RWPE2 (cell line): ENCODE results near the gene OR52A5.

Source experiments
- ATAC-seq: fragments of 200-7000 bp; cut with Tn5 transposase; 3 replicates; pipeline ENCODE4 v1.9.1; 2021; ENCODE audit warnings: low read depth
- DNase-seq: peaks from one replicate; pipeline ENCODE4 v3.0.0-alpha.2; 2020; ENCODE audit warnings: low spot score
- H3K27ac ChIP-seq: fragments of 450-650 bp; 2 replicates; pipeline ENCODE4 v1.5.1; 2017; ENCODE audit warnings: mild to moderate bottlenecking; ENCODE audit not compliant: poor library complexity, severe bottlenecking
- H3K27me3 ChIP-seq: fragments of 250-450 bp; sonication (Bioruptor Pico); 2 replicates; pipeline ENCODE4 v1.5.1; 2021; ENCODE audit warnings: mild to moderate bottlenecking, moderate library complexity; ENCODE audit not compliant: insufficient read depth, poor library complexity, severe bottlenecking
- H3K36me3 ChIP-seq: fragments of 250-450 bp; sonication (Bioruptor Pico); 2 replicates; pipeline ENCODE4 v1.5.1; 2020; ENCODE audit warnings: low read depth, mild to moderate bottlenecking, moderate library complexity
- H3K4me1 ChIP-seq: fragments of 250-450 bp; sonication (Bioruptor Pico); 2 replicates; pipeline ENCODE4 v1.5.1; 2021; ENCODE audit warnings: mild to moderate bottlenecking, moderate library complexity; ENCODE audit not compliant: insufficient read depth, poor library complexity, severe bottlenecking
- H3K4me3 ChIP-seq: fragments of 250-450 bp; sonication (Bioruptor Pico); 2 replicates; pipeline ENCODE4 v1.5.1; 2021; ENCODE audit warnings: mild to moderate bottlenecking, moderate library complexity; ENCODE audit not compliant: severe bottlenecking
- H3K9me3 ChIP-seq: fragments of 250-450 bp; sonication (Bioruptor Pico); 2 replicates; pipeline ENCODE4 v1.5.1; 2021; ENCODE audit warnings: mild to moderate bottlenecking, moderate library complexity; ENCODE audit not compliant: severe bottlenecking
- CTCF ChIP-seq: fragments of 450-650 bp; IDR thresholded peaks from one replicate; pipeline ENCODE4 v1.5.1; 2017; ENCODE audit warnings: mild to moderate bottlenecking, moderate library complexity; ENCODE audit not compliant: poor library complexity, severe bottlenecking

OR52A5 gene

GRCh38 chr11:5090668-5091067 lies 47.5 kb downstream of the OR52A5 start:
- Histone ChIP-seq H3K36me3 (no peaks in the 10 kb centered on the region), H3K27ac (no peak overlapping the region), H3K4me3 (no peak overlapping the region), H3K27me3 (no peaks in the 10 kb centered on the region), H3K4me1 (no peaks in the 10 kb centered on the region), H3K9me3 (no peaks in the 10 kb centered on the region)
- no peak for ATAC-seq
- no peak for TF ChIP-seq CTCF
- no peak for DNase-seq

GRCh38 chr11:5088556-5088955 lies 49.6 kb downstream of the OR52A5 start:
- Histone ChIP-seq H3K27me3 (no peaks in the 10 kb centered on the region), H3K9me3 (no peaks in the 10 kb centered on the region)

GRCh38 chr11:5083602-5084001 lies 54.6 kb downstream of the OR52A5 start:
- Histone ChIP-seq H3K4me1 (no peaks in the 10 kb centered on the region), H3K9me3 (peaks cover 2% of the 10 kb centered on the region), H3K27ac (no peak overlapping the region), H3K36me3 (no peaks in the 10 kb centered on the region), H3K4me3 (no peak overlapping the region), H3K27me3 (peaks cover 5% of the 10 kb centered on the region)
- TF ChIP-seq CTCF, result no peak
- no peak for DNase-seq
- ATAC-seq, result no peak

More at GRCh38 chr11:5088556-5088955, 49.6 kb downstream of the OR52A5 start:
- DNase-seq (no peak), ATAC-seq (no peak)
- Histone ChIP-seq H3K27ac (no peak overlapping the region), H3K4me3 (no peak overlapping the region), H3K36me3 (no peaks in the 10 kb centered on the region), H3K4me1 (no peaks in the 10 kb centered on the region)
- no peak for TF ChIP-seq CTCF

- H3K4me3 ChIP-seq, result no peak overlapping the region
- no peak overlapping the region for H3K27ac ChIP-seq
- H3K9me3 ChIP-seq, result peaks cover 2% of the 10 kb centered on the region
- no peak for TF ChIP-seq CTCF
- H3K36me3 ChIP-seq, result no peaks in the 10 kb centered on the region
- no peaks in the 10 kb centered on the region for H3K4me1 ChIP-seq
- ATAC-seq (no peak), DNase-seq (no peak)
- peaks cover 5% of the 10 kb centered on the region for H3K27me3 ChIP-seq
These were observed 56.8 kb downstream of the OR52A5 start for GRCh38 chr11:5081405-5081804.
